ENCODE results near the gene PRKCQ. TPM values are rescaled to one million over a fixed set of nuclear protein-coding genes. Genes with fewer than 3 reads are reported as not detected.

PRKCQ gene
- total and polyA plus RNA-seq, 2 of the 4 experiments (the other 2 are of a cell fraction) = under 0.01 to 0.03 TPM

DNA sequence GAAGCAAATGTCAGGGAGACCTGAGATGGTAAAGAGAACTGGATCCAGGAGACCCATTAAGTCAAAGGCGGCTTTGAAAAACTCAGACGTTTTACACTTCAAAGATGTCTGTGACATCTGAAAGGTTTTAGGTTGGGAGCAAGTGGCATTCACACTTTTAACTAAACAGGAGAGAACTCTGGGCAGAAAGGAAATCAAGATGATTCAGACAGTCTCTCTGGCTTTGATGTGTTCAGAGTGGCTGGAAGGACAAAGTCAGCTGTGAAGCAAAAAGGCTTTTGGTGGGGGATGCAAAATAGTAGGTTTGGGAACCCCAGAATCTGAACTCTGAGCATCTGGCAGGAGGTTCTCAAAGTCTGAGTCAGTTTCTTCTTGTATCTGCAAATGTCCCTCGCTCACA is 66.6 kb downstream of the PRKCQ start:
- POLR2A ChIA-PET (ENCODE audit: unreplicated experiment) = no interaction called here
- WGBS, 2 experiments (ENCODE audit: extremely low coverage in 2 of 2, insufficient read length in 1 of 2) = 20% methylated on average over 1 of the region's 3 CpGs; no CpG with 5 or more reads in 1 of the 2 experiments
- Histone ChIP-seq H3K4ac (ENCODE audit: low read depth, low read length) (no peak overlapping the region), H3K27ac (ENCODE audit: insufficient read depth, low read length) (no peak overlapping the region), H2BK20ac (ENCODE audit: low read depth, low read length) (no peak overlapping the region), H2BK120ac (ENCODE audit: low read depth, low read length) (no peak overlapping the region), H3K27me3 (ENCODE audit: control insufficient read depth, insufficient read depth, low read length) (peaks cover 11% of the 10 kb centered on the region), H4K5ac (ENCODE audit: low read depth, low read length) (no peak overlapping the region), H2AK5ac (ENCODE audit: low read depth, low read length) (no peak overlapping the region), H3K14ac (replicated peaks; ENCODE audit: low read depth, low read length) (no peak overlapping the region), H3K36me3 (ENCODE audit: control insufficient read depth, insufficient read depth, low read length) (no peaks in the 10 kb centered on the region), H2AK9ac (replicated peaks; ENCODE audit: low read depth, low read length, poor library complexity) (no peak overlapping the region), H3K56ac (ENCODE audit: extremely low read depth, insufficient read depth, low read length) (no peak overlapping the region), H3K4me2 (ENCODE audit: low read depth, low read length) (no peak overlapping the region), H3K18ac (ENCODE audit: low read depth, low read length) (no peak overlapping the region), H3K23ac (ENCODE audit: low read depth, low read length) (no peak overlapping the region), H4K8ac (ENCODE audit: low read depth in 2 of 2, low read length in 2 of 2) (no peak overlapping the region), H2AFZ (replicated peaks; ENCODE audit: low read length, poor library complexity) (no peak overlapping the region), H2BK15ac (ENCODE audit: low read depth, low read length) (no peak overlapping the region), H3K9ac (ENCODE audit: low read depth, low read length) (no peak overlapping the region), H2BK5ac (ENCODE audit: low read depth, low read length, poor library complexity, severe bottlenecking) (no peak overlapping the region), H3K79me1 (ENCODE audit: low read depth in 1 of 2, low read length in 2 of 2) (no peaks in the 10 kb centered on the region), H4K20me1 (ENCODE audit: insufficient read depth, low read length) (no peaks in the 10 kb centered on the region), H3K9me1 (ENCODE audit: insufficient read depth, low read length) (no peaks in the 10 kb centered on the region), H3K4me1 (ENCODE audit: control insufficient read depth, insufficient read depth, low read length) (no peaks in the 10 kb centered on the region), H3K9me3 (ENCODE audit: control insufficient read depth, insufficient read depth, low read length) (no peaks in the 10 kb centered on the region), H4K91ac (ENCODE audit: insufficient read depth, low read depth, low read length) (no peak overlapping the region), H3K4me3 (ENCODE audit: insufficient read depth, low read depth, low read length) (no peak overlapping the region)
- intact Hi-C loops (cut with micrococcal nuclease) = no loop called here
- CTCF ChIA-PET = no interaction called here
- in situ Hi-C loops (cut with MboI; ENCODE audit: low sequenced_read_pairs) = no loop called here
- ATAC-seq (ENCODE audit: low read depth) (no peak), DNase-seq (no peak)
- no peak for TF ChIP-seq RAD21 (IDR thresholded peaks at IDR 0.05; ENCODE audit: low read length)
- no peak for TF ChIP-seq POLR2A (IDR thresholded peaks at IDR 0.05; ENCODE audit: low read depth, low read length)
- no peak for TF ChIP-seq NFE2L2 (IDR thresholded peaks at IDR 0.05; ENCODE audit: low read depth, low read length)
- TF ChIP-seq MXI1 (IDR thresholded peaks at IDR 0.05; ENCODE audit: borderline replicate concordance, low read depth, low read length) = no peak
- no peak for TF ChIP-seq SMC3 (IDR thresholded peaks at IDR 0.05; ENCODE audit: low read depth, low read length)
- TF ChIP-seq, protein P1, sequence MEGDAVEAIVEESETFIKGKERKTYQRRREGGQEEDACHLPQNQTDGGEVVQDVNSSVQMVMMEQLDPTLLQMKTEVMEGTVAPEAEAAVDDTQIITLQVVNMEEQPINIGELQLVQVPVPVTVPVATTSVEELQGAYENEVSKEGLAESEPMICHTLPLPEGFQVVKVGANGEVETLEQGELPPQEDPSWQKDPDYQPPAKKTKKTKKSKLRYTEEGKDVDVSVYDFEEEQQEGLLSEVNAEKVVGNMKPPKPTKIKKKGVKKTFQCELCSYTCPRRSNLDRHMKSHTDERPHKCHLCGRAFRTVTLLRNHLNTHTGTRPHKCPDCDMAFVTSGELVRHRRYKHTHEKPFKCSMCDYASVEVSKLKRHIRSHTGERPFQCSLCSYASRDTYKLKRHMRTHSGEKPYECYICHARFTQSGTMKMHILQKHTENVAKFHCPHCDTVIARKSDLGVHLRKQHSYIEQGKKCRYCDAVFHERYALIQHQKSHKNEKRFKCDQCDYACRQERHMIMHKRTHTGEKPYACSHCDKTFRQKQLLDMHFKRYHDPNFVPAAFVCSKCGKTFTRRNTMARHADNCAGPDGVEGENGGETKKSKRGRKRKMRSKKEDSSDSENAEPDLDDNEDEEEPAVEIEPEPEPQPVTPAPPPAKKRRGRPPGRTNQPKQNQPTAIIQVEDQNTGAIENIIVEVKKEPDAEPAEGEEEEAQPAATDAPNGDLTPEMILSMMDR (conservative IDR thresholded peaks at IDR 0.05; ENCODE audit: low read depth, low read length) = no peak
- no peak for TF ChIP-seq USF2 (IDR thresholded peaks at IDR 0.05; ENCODE audit: low read depth, low read length)
- no peak for TF ChIP-seq ELK1 (IDR thresholded peaks at IDR 0.05; ENCODE audit: borderline replicate concordance, low read depth, low read length)
- no peak for TF ChIP-seq BHLHE40 (IDR thresholded peaks at IDR 0.05; ENCODE audit: low read depth, low read length)
- no peak for TF ChIP-seq RCOR1 (IDR thresholded peaks at IDR 0.05; ENCODE audit: insufficient replicate concordance, low read length)
- no peak for TF ChIP-seq FOS (IDR thresholded peaks at IDR 0.05; ENCODE audit: low read depth, low read length)
- TF ChIP-seq CHD1 (IDR thresholded peaks at IDR 0.05; ENCODE audit: low read depth, low read length) = no peak
- TF ChIP-seq CEBPB (IDR thresholded peaks at IDR 0.05; ENCODE audit: low read depth, low read length) = no peak
- TF ChIP-seq RFX5 (IDR thresholded peaks at IDR 0.05; ENCODE audit: low read depth, low read length) = no peak
- TF ChIP-seq MAFK (IDR thresholded peaks at IDR 0.05; ENCODE audit: low read depth, low read length) = no peak
- no peak for TF ChIP-seq MAZ (IDR thresholded peaks at IDR 0.05; ENCODE audit: borderline replicate concordance, low read depth, low read length)
- no TSS peak for BruUV-seq (replicated peaks)
- dilution Hi-C loops (cut with HindIII; ENCODE audit: low sequenced_read_pairs, unreplicated experiment) = no loop called here
